Suprapubic skin (tissue), 3 donors: ENCODE measurements around the gene COL8A1.

Source experiments
- EP300 ChIP-seq: sonication (generic); formaldehyde crosslinking; IDR thresholded peaks from one replicate; pipeline ENCODE4 v1.6.1; 2017; ENCODE audit warnings: antibody characterized with exemption
- TF ChIP-seq, protein P1 (sequence below), 2 donors: fragments of 200-600 bp in 1 of 2; fragments of 450-650 bp in 1 of 2; sonication (generic) in 1 of 2; IDR thresholded peaks; one replicate each; pipeline ENCODE4 v1.5.1; 2016 to 2019; ENCODE audit warnings: antibody characterized with exemption in 2 of 2, mild to moderate bottlenecking in 1 of 2, moderate library complexity in 1 of 2

DNA sequence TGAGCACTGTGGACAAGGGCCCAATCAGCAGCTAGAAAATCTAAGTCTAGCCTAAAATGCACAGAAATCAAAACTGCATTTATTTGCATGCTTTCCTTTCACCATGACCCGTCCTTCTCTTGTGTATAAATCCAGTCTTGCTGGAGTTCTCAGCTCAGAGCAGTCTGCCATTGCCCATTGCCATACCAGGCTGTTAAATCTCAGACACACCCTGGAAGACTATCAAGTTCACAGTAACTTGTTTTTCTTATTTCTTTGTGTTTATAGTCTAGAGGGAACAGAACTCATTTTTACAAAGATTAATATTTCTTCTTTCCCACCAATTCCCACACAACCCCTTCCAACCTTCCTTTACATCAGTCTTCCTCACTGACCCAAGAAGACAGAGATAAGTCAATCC, 85.9 kb downstream of the COL8A1 start:
- no peak for TF ChIP-seq EP300
- TF ChIP-seq, protein P1, sequence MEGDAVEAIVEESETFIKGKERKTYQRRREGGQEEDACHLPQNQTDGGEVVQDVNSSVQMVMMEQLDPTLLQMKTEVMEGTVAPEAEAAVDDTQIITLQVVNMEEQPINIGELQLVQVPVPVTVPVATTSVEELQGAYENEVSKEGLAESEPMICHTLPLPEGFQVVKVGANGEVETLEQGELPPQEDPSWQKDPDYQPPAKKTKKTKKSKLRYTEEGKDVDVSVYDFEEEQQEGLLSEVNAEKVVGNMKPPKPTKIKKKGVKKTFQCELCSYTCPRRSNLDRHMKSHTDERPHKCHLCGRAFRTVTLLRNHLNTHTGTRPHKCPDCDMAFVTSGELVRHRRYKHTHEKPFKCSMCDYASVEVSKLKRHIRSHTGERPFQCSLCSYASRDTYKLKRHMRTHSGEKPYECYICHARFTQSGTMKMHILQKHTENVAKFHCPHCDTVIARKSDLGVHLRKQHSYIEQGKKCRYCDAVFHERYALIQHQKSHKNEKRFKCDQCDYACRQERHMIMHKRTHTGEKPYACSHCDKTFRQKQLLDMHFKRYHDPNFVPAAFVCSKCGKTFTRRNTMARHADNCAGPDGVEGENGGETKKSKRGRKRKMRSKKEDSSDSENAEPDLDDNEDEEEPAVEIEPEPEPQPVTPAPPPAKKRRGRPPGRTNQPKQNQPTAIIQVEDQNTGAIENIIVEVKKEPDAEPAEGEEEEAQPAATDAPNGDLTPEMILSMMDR (IDR thresholded peaks at IDR 0.05), result no peak
